PC-9 (cell line): Measurements from ENCODE around the gene ANKK1.

Experiments used
- EZH2 ChIP-seq: fragments of 200-600 bp; sonication (generic); IDR thresholded peaks from 2 replicates; pipeline ENCODE4 v1.8.0; 2017; ENCODE audit warnings: antibody characterized with exemption, low read depth
- TF ChIP-seq, protein P1 (sequence below): fragments of 200-600 bp; sonication (generic); conservative IDR thresholded peaks from 2 replicates; pipeline ENCODE4 v1.6.1; 2017; ENCODE audit warnings: mixed run types, antibody characterized with exemption, mild to moderate bottlenecking, moderate library complexity

DNA sequence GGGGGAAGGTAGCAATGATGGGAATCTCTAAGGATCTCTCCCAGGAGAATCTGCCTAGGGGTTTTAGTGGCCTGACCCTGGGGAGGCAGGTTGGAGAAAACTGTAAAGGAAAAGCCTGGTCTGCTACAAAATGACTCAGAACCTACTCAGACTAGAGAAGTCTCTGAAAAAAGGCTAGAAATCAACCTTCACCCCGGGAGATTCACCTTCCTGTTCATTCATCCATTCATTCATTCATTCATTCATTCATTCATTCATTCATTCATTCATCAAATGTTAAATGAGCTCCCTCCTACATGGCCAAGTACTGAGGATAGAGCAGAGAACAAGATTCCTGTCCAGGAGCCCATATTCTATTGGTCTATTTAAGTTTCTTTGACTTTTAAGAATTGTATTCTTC is 8.9 kb upstream of the ANKK1 start:
- TF ChIP-seq, protein P1, sequence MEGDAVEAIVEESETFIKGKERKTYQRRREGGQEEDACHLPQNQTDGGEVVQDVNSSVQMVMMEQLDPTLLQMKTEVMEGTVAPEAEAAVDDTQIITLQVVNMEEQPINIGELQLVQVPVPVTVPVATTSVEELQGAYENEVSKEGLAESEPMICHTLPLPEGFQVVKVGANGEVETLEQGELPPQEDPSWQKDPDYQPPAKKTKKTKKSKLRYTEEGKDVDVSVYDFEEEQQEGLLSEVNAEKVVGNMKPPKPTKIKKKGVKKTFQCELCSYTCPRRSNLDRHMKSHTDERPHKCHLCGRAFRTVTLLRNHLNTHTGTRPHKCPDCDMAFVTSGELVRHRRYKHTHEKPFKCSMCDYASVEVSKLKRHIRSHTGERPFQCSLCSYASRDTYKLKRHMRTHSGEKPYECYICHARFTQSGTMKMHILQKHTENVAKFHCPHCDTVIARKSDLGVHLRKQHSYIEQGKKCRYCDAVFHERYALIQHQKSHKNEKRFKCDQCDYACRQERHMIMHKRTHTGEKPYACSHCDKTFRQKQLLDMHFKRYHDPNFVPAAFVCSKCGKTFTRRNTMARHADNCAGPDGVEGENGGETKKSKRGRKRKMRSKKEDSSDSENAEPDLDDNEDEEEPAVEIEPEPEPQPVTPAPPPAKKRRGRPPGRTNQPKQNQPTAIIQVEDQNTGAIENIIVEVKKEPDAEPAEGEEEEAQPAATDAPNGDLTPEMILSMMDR: no peak
- TF ChIP-seq EZH2: no peak
